ENCODE results near the gene C12orf57.

C12orf57 gene

GRCh38 chr12:6909421-6910145, 34.2 kb upstream of the C12orf57 start:
- peaks cover 4 to 12% of the 10 kb centered on the region in 2 donors for H3K36me3 ChIP-seq (ENCODE audit: control insufficient read depth in 1 of 2, insufficient read depth in 2 of 2, low read length in 2 of 2)
- no peak overlapping the region for H3K4me3 ChIP-seq (ENCODE audit: low read depth in 1 of 2, low read length in 2 of 2)
- H3K27ac ChIP-seq (ENCODE audit: low read length), result no peak overlapping the region
- H3K9me3 ChIP-seq (ENCODE audit: control insufficient read depth in 1 of 2, low read length in 2 of 2), result no peaks in the 10 kb centered on the region
- no peaks in the 10 kb centered on the region for H3K27me3 ChIP-seq (ENCODE audit: low read depth, low read length)
- peaks cover 0 to 6% of the 10 kb centered on the region in 2 donors for H3K4me1 ChIP-seq (ENCODE audit: control insufficient read depth in 1 of 2, insufficient read depth in 2 of 2, low read length in 2 of 2)

GRCh38 chr12:6912164-6912935, 31.5 kb upstream of the C12orf57 start:
- Histone ChIP-seq H3K4me1 (ENCODE audit: control insufficient read depth in 1 of 2, insufficient read depth in 2 of 2, low read length in 2 of 2) (peaks cover 0 to 12% of the 10 kb centered on the region in 2 donors), H3K9me3 (ENCODE audit: control insufficient read depth in 1 of 2, low read length in 2 of 2) (no peaks in the 10 kb centered on the region), H3K36me3 (ENCODE audit: control insufficient read depth in 1 of 2, insufficient read depth in 2 of 2, low read length in 2 of 2) (peaks cover 0 to 11% of the 10 kb centered on the region in 2 donors), H3K4me3 (ENCODE audit: low read depth in 1 of 2, low read length in 2 of 2) (no peak overlapping the region), H3K27ac (ENCODE audit: low read length) (no peak overlapping the region), H3K27me3 (ENCODE audit: low read depth, low read length) (no peaks in the 10 kb centered on the region)

GRCh38 chr12:6914246-6914946, 29.4 kb upstream of the C12orf57 start, which contains the start of gene ENO2:
Gene ENO2 (plus strand): TSS chr12:6914580. CDS start chr12:6915833, 1,253 bp downstream.
- no peaks in the 10 kb centered on the region for H3K9me3 ChIP-seq (ENCODE audit: control insufficient read depth in 1 of 2, low read length in 2 of 2)
- no peaks in the 10 kb centered on the region for H3K27me3 ChIP-seq (ENCODE audit: low read depth, low read length)
- H3K4me3 ChIP-seq (ENCODE audit: low read depth in 1 of 2, low read length in 2 of 2), result peak within 1 kb of the TSS; percentile 64 to 71
- H3K36me3 ChIP-seq (ENCODE audit: control insufficient read depth in 1 of 2, insufficient read depth in 2 of 2, low read length in 2 of 2), result peaks cover 1 to 16% of the 10 kb centered on the region in 2 donors
- H3K27ac ChIP-seq (ENCODE audit: low read length), result peak within 1 kb of the TSS; percentile 16
- H3K4me1 ChIP-seq (ENCODE audit: control insufficient read depth in 1 of 2, insufficient read depth in 2 of 2, low read length in 2 of 2), result peaks cover 0 to 12% of the 10 kb centered on the region in 2 donors

- peaks cover 0 to 12% of the 10 kb centered on the region in 2 donors for H3K4me1 ChIP-seq (ENCODE audit: control insufficient read depth in 1 of 2, insufficient read depth in 2 of 2, low read length in 2 of 2)
- H3K36me3 ChIP-seq (ENCODE audit: control insufficient read depth in 1 of 2, insufficient read depth in 2 of 2, low read length in 2 of 2), result peaks cover 4 to 23% of the 10 kb centered on the region in 2 donors
- peak overlapping the region; percentile 16 for H3K27ac ChIP-seq (ENCODE audit: low read length)
- peak overlapping the region; percentile 64 to 71 for H3K4me3 ChIP-seq (ENCODE audit: low read depth in 1 of 2, low read length in 2 of 2)
- H3K27me3 ChIP-seq (ENCODE audit: low read depth, low read length), result no peaks in the 10 kb centered on the region
- H3K9me3 ChIP-seq (ENCODE audit: control insufficient read depth in 1 of 2, low read length in 2 of 2), result no peaks in the 10 kb centered on the region
Observed at GRCh38 chr12:6914947-6915788, 28.7 kb upstream of the C12orf57 start.

GRCh38 chr12:6915789-6916285, 28.0 kb upstream of the C12orf57 start:
- H3K4me3 ChIP-seq (ENCODE audit: low read depth in 1 of 2, low read length in 2 of 2), result peak overlapping the region in 1 of 2 donors; percentile 71
- no peak overlapping the region for H3K27ac ChIP-seq (ENCODE audit: low read length)
- peaks cover 0 to 12% of the 10 kb centered on the region in 2 donors for H3K4me1 ChIP-seq (ENCODE audit: control insufficient read depth in 1 of 2, insufficient read depth in 2 of 2, low read length in 2 of 2)
- no peaks in the 10 kb centered on the region for H3K27me3 ChIP-seq (ENCODE audit: low read depth, low read length)
- H3K9me3 ChIP-seq (ENCODE audit: control insufficient read depth in 1 of 2, low read length in 2 of 2), result no peaks in the 10 kb centered on the region
- H3K36me3 ChIP-seq (ENCODE audit: control insufficient read depth in 1 of 2, insufficient read depth in 2 of 2, low read length in 2 of 2), result peaks cover 4 to 23% of the 10 kb centered on the region in 2 donors

- H3K36me3 ChIP-seq (ENCODE audit: control insufficient read depth in 1 of 2, insufficient read depth in 2 of 2, low read length in 2 of 2), result peaks cover 4 to 27% of the 10 kb centered on the region in 2 donors
- peaks cover 0 to 12% of the 10 kb centered on the region in 2 donors for H3K4me1 ChIP-seq (ENCODE audit: control insufficient read depth in 1 of 2, insufficient read depth in 2 of 2, low read length in 2 of 2)
- no peaks in the 10 kb centered on the region for H3K9me3 ChIP-seq (ENCODE audit: control insufficient read depth in 1 of 2, low read length in 2 of 2)
- no peak overlapping the region for H3K27ac ChIP-seq (ENCODE audit: low read length)
- no peaks in the 10 kb centered on the region for H3K27me3 ChIP-seq (ENCODE audit: low read depth, low read length)
- no peak overlapping the region for H3K4me3 ChIP-seq (ENCODE audit: low read depth in 1 of 2, low read length in 2 of 2)
Observed at GRCh38 chr12:6916426-6917200, 27.2 kb upstream of the C12orf57 start.

- no peak overlapping the region for H3K27ac ChIP-seq (ENCODE audit: low read length)
Observed at GRCh38 chr12:6917491-6918231, 26.2 kb upstream of the C12orf57 start.

GRCh38 chr12:6919588-6919987, 24.2 kb upstream of the C12orf57 start:
- no peak overlapping the region for H3K4me3 ChIP-seq (ENCODE audit: low read depth in 1 of 2, low read length in 2 of 2)
- H3K4me1 ChIP-seq (ENCODE audit: control insufficient read depth in 1 of 2, insufficient read depth in 2 of 2, low read length in 2 of 2), result peaks cover 3 to 22% of the 10 kb centered on the region in 2 donors
- H3K27me3 ChIP-seq (ENCODE audit: low read depth, low read length), result no peaks in the 10 kb centered on the region
- peaks cover 4 to 37% of the 10 kb centered on the region in 2 donors for H3K36me3 ChIP-seq (ENCODE audit: control insufficient read depth in 1 of 2, insufficient read depth in 2 of 2, low read length in 2 of 2)
- no peak overlapping the region for H3K27ac ChIP-seq (ENCODE audit: low read length)
- no peaks in the 10 kb centered on the region for H3K9me3 ChIP-seq (ENCODE audit: control insufficient read depth in 1 of 2, low read length in 2 of 2)

More at GRCh38 chr12:6917491-6918231, 26.2 kb upstream of the C12orf57 start:
- H3K27me3 ChIP-seq (ENCODE audit: low read depth, low read length), result no peaks in the 10 kb centered on the region
- H3K4me3 ChIP-seq (ENCODE audit: low read depth in 1 of 2, low read length in 2 of 2), result no peak overlapping the region
- H3K4me1 ChIP-seq (ENCODE audit: control insufficient read depth in 1 of 2, insufficient read depth in 2 of 2, low read length in 2 of 2), result peaks cover 0 to 12% of the 10 kb centered on the region in 2 donors
- H3K9me3 ChIP-seq (ENCODE audit: control insufficient read depth in 1 of 2, low read length in 2 of 2), result no peaks in the 10 kb centered on the region
- peaks cover 4 to 37% of the 10 kb centered on the region in 2 donors for H3K36me3 ChIP-seq (ENCODE audit: control insufficient read depth in 1 of 2, insufficient read depth in 2 of 2, low read length in 2 of 2)

GRCh38 chr12:6921539-6921938, 22.3 kb upstream of the C12orf57 start:
- no peak overlapping the region for H3K4me3 ChIP-seq (ENCODE audit: low read depth in 1 of 2, low read length in 2 of 2)
- peaks cover 21 to 29% of the 10 kb centered on the region in 2 donors for H3K4me1 ChIP-seq (ENCODE audit: control insufficient read depth in 1 of 2, insufficient read depth in 2 of 2, low read length in 2 of 2)
- no peaks in the 10 kb centered on the region for H3K9me3 ChIP-seq (ENCODE audit: control insufficient read depth in 1 of 2, low read length in 2 of 2)
- H3K36me3 ChIP-seq (ENCODE audit: control insufficient read depth in 1 of 2, insufficient read depth in 2 of 2, low read length in 2 of 2), result peaks cover 4 to 32% of the 10 kb centered on the region in 2 donors
- H3K27me3 ChIP-seq (ENCODE audit: low read depth, low read length), result no peaks in the 10 kb centered on the region
- no peak overlapping the region for H3K27ac ChIP-seq (ENCODE audit: low read length)
